ENCODE results near the gene SLC7A4.
"Not testable (repeated sequence)": the region's sequence is repeated elsewhere in the genome, so short reads cannot be mapped to it uniquely, and the experiment has no call there.

Gene SLC7A4

DNA sequence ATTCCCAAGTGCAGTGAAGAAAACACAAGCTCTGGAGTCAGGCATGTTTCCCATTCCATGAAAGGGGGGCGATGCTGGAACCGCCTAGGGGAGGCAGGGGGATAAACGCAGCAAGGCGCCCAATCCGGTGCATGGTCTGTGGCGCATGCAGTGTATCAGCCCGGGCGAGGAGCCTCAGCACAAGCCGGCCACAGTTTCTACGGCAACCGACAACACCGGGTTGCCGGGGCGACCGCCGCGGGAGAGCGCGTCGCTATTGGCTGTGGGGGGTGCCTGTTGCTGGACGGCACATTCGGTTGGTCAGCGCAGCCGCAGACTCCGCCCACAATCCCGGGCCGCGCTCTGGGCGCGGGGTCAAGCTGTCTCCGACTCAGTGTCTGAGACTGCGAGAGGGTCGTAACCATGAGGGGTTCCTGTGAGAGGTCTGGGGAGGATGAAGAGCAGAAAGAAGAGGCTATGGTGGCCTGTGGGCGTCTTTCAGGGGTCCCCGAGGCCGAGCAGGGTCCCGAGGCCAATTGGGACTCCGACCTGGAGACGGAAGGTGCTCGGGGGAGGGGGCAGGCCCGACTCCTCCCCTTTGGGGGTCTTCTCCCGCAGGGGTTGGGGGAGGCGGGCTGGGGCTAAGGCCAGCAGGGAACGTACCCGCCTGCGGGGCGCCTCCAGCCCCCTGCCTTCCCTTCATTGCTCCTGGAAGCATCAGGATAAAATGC lies 13.4 kb upstream of the SLC7A4 start, which contains the start of gene LRRC74B:
Gene LRRC74B, plus strand, starts transcription at position 362 of the 710 bp plus-strand sequence. Its CDS starts 41 bp downstream, at position 403.
- H3K36me3 ChIP-seq: no peaks in the 10 kb centered on the region
- no peak for TF ChIP-seq Cebpa-rat (IDR thresholded peaks at IDR 0.05)
- H3K27ac ChIP-seq: peak within 1 kb of the TSS in 10 of 11 experiments; percentile 15 to 78 (median 64); a peak in 17 of 22 replicates
- peak within 1 kb of the TSS in 10 of 11 experiments; percentile 32 to 73 (median 52); a peak in 18 of 22 replicates for H3K9ac ChIP-seq
- peaks cover 25 to 35% (median 33%) of the 10 kb centered on the region in 10 experiments for H3K4me1 ChIP-seq
- no peaks in the 10 kb centered on the region for H3K27me3 ChIP-seq
- peak within 1 kb of the TSS; percentile 15 to 62 (median 48); a peak in 18 of 20 replicates for H3K4me3 ChIP-seq
- H3K4me2 ChIP-seq: peak within 1 kb of the TSS; percentile 87 to 99 (median 93)
- H3K9me3 ChIP-seq (replicated peaks in 1 of 11): no peaks in the 10 kb centered on the region
- peaks cover 0 to 5% (median 0%) of the 10 kb centered on the region in 11 experiments; a peak in 3 of 22 replicates for H4K20me1 ChIP-seq

DNA sequence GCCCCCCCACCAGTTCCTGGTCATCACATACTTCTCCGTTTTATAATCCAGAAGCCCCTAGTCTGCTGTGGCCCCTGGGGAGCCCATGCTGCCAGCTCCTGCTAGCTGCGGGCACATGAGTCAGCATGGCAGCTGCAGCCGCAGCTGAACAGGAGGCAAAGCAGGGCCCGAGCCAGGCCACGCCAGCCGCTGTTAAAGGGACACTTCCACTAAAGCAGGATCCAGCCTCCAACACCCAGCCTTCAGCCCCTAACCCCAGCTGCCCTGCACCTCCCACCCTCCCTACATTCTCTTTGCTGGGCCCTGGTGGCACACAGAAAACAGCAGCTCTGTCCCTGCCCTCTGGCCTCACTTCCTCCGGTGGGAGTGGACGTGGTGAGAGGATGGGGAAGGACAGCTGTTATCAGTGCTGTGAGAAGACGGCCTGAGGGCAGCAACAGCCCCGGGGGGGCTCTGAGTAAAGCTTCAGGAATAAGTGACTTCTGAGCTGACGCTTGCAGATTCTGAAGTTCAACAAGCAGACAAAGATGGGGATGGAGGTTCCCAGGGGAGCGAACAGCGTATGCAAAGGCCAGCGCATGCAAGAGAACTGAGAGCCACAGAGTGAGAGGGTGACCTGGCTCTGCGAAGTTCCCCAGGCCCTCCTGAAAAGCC lies 12.7 kb upstream of the SLC7A4 start:
- Histone ChIP-seq H3K36me3 (no peaks in the 10 kb centered on the region), H3K9me3 (replicated peaks in 1 of 11) (no peaks in the 10 kb centered on the region), H3K27me3 (no peaks in the 10 kb centered on the region), H4K20me1 (peaks cover 0 to 5% (median 0%) of the 10 kb centered on the region in 11 experiments; a peak in 3 of 22 replicates), H3K9ac (peak overlapping the region in 10 of 11 experiments; percentile 32 to 73 (median 52); a peak in 17 of 22 replicates), H3K27ac (peak overlapping the region in 10 of 11 experiments; percentile 15 to 78 (median 64); a peak in 17 of 22 replicates), H3K4me2 (peak overlapping the region; percentile 87 to 99 (median 93)), H3K4me1 (peaks cover 24 to 35% (median 33%) of the 10 kb centered on the region in 10 experiments), H3K4me3 (peak overlapping the region in 9 of 10 experiments; percentile 39 to 62 (median 50); a peak in 18 of 20 replicates)
- no peak for TF ChIP-seq Cebpa-rat (IDR thresholded peaks at IDR 0.05)

DNA sequence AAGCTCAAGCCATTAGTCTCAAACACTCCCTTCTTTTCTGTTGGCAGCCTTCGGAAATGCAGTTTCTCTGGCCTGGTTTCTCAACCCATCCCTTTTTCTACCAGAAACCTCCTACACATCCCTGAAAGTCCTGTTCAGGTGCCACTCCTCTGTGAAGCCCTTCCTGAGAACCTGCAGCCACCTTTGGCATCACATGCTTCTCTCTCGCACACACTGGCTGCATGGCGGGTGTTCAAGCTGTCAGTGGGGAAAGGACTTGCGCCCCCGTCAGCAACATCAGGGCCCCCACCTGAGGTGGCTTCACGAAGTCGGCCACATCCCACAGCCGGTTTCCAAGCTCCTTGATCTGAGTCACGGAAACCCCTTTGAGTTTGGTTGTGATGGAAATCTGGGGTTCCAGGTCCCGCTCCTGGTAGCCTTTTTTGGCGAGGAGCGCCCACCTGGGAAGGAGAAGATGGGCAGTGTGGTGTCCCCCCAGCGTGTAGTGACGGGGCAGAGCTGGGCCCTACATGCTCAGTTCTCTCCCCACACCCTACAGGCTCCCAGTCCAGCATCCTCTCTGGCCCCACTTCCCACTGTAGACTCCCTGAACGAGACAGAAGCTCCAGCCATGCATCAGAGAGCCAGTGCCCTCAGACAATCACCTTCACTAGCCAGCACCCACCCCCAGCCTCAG lies 11.6 kb upstream of the SLC7A4 start:
- H3K36me3 ChIP-seq: no peaks in the 10 kb centered on the region
- H4K20me1 ChIP-seq: peaks cover 0 to 5% (median 0%) of the 10 kb centered on the region in 11 experiments; a peak in 3 of 22 replicates
- H3K27ac ChIP-seq: peak overlapping the region in 6 of 11 experiments; percentile 45 to 78 (median 56); a peak in 9 of 22 replicates
- H3K27me3 ChIP-seq: no peaks in the 10 kb centered on the region
- peak overlapping the region in 4 of 11 experiments; percentile 23 to 54 (median 31); a peak in 2 of 22 replicates for H3K9ac ChIP-seq
- 0 out of 20 replicates have a peak overlapping the region, but pooled peaks of 1 of the 10 experiments have one; percentile 4 for H3K4me3 ChIP-seq
- peaks cover 24 to 35% (median 33%) of the 10 kb centered on the region in 10 experiments for H3K4me1 ChIP-seq
- H3K9me3 ChIP-seq (replicated peaks in 1 of 11): no peaks in the 10 kb centered on the region
- no peak for TF ChIP-seq Cebpa-rat (IDR thresholded peaks at IDR 0.05)
- H3K4me2 ChIP-seq: peak overlapping the region; percentile 87 to 99 (median 93)

DNA sequence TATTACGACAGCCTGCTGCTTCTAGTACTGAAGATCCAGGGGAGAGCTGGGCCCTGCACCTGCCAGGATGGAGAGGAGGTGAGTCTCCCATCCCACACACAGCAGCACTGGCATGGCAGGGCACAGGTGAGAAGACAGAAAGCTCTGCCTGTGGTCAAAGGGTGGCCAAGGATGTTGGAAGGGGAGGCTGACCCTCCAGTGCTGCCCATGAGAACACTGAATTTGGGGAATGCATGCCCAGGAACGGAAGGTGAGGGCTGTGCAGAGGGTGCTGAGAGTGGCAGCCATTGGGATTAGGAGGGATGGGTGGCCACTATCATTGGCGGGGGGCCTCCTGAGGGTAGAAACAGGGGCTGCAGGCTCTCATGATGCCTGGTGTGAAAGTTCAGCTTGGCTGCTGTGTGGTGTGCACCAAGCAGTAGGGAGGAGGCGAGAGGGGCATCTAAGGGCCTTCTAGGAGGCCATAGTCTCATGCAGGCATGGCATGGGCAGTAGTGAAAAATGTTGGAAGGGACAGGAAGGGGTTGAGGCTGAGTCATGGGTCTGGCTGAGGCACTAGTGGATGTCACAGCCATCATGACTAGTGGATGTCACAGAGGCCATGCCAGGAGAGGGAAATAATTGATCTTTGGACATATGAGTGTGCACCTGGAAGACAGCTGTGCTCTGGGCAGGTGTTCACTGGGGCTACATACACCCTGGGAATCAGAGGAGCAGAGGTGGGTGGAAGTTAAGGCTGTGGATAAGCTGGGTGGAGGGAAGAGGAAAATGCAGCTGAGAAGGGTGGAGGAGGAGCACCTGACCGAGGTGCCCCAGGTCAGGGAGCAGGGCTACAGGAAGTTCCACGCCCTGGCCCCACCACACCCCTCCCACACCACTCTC lies 10.9 kb upstream of the SLC7A4 start:
- no peak overlapping the region for H3K4me3 ChIP-seq
- H4K20me1 ChIP-seq: peaks cover 0 to 5% (median 0%) of the 10 kb centered on the region in 11 experiments; a peak in 3 of 22 replicates
- H3K27me3 ChIP-seq: no peaks in the 10 kb centered on the region
- H3K4me2 ChIP-seq: peak overlapping the region in 9 of 11 experiments; percentile 89 to 99 (median 94); a peak in 15 of 22 replicates
- no peaks in the 10 kb centered on the region for H3K9me3 ChIP-seq (replicated peaks in 1 of 11)
- H3K36me3 ChIP-seq: no peaks in the 10 kb centered on the region
- no peak overlapping the region for H3K9ac ChIP-seq
- TF ChIP-seq Cebpa-rat (IDR thresholded peaks at IDR 0.05): no peak
- peaks cover 24 to 39% (median 36%) of the 10 kb centered on the region in 10 experiments for H3K4me1 ChIP-seq
- no peak overlapping the region for H3K27ac ChIP-seq

DNA sequence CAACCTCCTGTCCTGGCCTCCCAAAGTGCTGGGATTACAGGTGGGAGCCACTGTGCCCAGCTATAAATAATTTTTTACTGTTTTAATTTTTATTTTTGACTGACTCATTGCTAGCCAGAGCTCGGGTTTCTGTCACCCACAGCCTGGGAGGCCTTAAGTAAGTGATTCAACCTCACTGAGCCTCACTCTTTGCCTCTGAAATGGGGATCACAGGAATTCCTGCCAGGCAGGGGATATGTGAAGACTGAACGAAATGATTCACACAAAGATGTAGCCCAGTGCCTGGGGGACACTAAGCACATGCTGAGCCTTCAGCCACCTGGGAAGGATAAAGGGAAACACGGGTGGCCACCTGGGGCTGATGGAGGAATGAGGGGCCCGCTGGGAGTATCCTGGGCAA lies 9.6 kb upstream of the SLC7A4 start:
- H3K4me3 ChIP-seq: no peak overlapping the region

DNA sequence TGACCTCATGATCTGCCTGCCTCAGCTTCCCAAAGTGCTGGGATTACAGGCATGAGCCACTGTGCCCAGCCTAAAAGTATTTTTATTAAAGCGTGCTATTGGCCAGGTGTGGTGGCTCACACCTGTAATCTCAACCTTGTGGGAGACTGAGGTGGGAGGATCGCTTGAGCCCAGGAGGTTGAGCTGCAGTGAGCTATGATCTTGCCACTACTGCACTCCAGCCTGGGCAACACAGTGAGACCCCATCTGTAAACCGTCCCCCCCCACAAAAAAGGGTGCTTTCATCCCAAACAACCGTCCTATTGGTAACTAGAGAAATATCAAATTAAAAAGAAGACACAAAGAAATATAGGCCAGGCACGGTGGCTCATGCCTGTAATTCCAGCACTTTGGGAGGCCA lies 6.8 kb upstream of the SLC7A4 start:
- not testable (repeated sequence) for H3K9ac ChIP-seq; H3K4me2 ChIP-seq; H3K27me3 ChIP-seq; H3K4me3 ChIP-seq; H3K9me3 ChIP-seq (replicated peaks in 1 of 11); H3K27ac ChIP-seq; H4K20me1 ChIP-seq; H3K36me3 ChIP-seq
- peaks cover 5 to 29% (median 25%) of the 10 kb centered on the region in 10 experiments for H3K4me1 ChIP-seq

More for the DNA sequence above, 9.6 kb upstream of the SLC7A4 start:
- peaks cover 0 to 5% (median 0%) of the 10 kb centered on the region in 11 experiments; a peak in 3 of 22 replicates for H4K20me1 ChIP-seq
- H3K4me2 ChIP-seq: no peak overlapping the region
- no peak for TF ChIP-seq Cebpa-rat (IDR thresholded peaks at IDR 0.05)
- no peaks in the 10 kb centered on the region for H3K9me3 ChIP-seq (replicated peaks in 1 of 11)
- H3K27me3 ChIP-seq: no peaks in the 10 kb centered on the region
- H3K36me3 ChIP-seq: no peaks in the 10 kb centered on the region
- peaks cover 24 to 50% (median 46%) of the 10 kb centered on the region in 10 experiments for H3K4me1 ChIP-seq
- no peak overlapping the region for H3K9ac ChIP-seq
- no peak overlapping the region for H3K27ac ChIP-seq

DNA sequence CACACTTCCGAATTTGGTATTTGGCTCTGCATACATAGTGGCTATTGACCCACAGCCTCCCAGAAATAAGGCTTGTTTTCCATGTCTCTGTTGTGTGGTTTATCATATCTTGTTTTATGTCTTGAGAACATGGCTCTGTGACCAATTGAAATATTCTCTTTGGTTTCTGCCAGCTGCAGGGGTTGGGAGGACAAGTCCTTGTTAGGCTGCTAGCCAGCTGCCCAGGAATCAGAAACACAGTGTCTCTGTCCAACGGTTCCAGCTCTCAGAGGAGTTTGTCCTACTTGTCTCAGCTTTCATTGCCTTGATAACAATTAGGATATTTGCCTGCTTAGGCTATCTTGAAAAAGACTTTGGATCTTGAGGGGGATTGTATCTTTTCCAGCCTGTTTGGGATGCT lies 6.0 kb upstream of the SLC7A4 start:
- H3K27ac ChIP-seq: peak overlapping the region in 2 of 11 experiments; percentile 20 to 22; a peak in 1 of 22 replicates
- H3K27me3 ChIP-seq: peaks cover 0 to 3% (median under 1%) of the 10 kb centered on the region in 11 experiments; a peak in 3 of 22 replicates
- no peak overlapping the region for H3K4me3 ChIP-seq
- peaks cover 6 to 25% (median 21%) of the 10 kb centered on the region in 10 experiments for H3K4me1 ChIP-seq
- H3K9me3 ChIP-seq (replicated peaks in 1 of 11): no peaks in the 10 kb centered on the region
- H3K9ac ChIP-seq: no peak overlapping the region
- no peaks in the 10 kb centered on the region for H3K36me3 ChIP-seq
- no peaks in the 10 kb centered on the region for H4K20me1 ChIP-seq
- peak overlapping the region in 6 of 11 experiments; percentile 14 to 51 (median 37); a peak in 9 of 22 replicates for H3K4me2 ChIP-seq
- TF ChIP-seq Cebpa-rat (IDR thresholded peaks at IDR 0.05): no peak

DNA sequence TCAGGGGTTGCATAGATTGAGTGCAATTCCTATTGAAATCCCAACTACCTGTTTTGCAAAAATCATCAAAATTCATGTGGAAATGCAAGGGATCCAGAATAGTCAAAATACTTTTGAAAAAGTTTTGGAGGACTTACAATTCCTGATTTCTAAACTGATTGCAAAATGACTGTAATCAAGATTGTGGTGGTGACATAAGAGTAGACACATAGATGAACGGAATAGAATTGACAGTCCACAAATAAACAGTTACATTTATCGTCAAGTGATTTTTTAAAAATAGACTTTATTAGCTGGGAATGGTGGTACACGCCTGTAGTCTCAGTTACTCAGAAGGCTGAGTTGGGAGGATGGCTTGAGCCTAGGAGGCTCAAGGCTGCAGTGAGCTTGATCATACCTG lies 2.6 kb upstream of the SLC7A4 start:
- no peak overlapping the region for H3K4me3 ChIP-seq
- no peaks in the 10 kb centered on the region for H3K9me3 ChIP-seq (replicated peaks in 1 of 11)
- H3K9ac ChIP-seq: no peak overlapping the region
- H3K36me3 ChIP-seq: no peaks in the 10 kb centered on the region
- H3K27ac ChIP-seq: no peak overlapping the region
- no peak overlapping the region for H3K4me2 ChIP-seq
- H3K27me3 ChIP-seq: peaks cover 20 to 36% (median 30%) of the 10 kb centered on the region in 11 experiments
- H4K20me1 ChIP-seq: peaks cover 0 to 15% (median 0%) of the 10 kb centered on the region in 11 experiments; a peak in 2 of 22 replicates
- no peak for TF ChIP-seq Cebpa-rat (IDR thresholded peaks at IDR 0.05)
- H3K4me1 ChIP-seq: peaks cover 7 to 26% (median 18%) of the 10 kb centered on the region in 10 experiments
